Airway epithelial cell (primary cell): ENCODE data around the gene CD247. TPM values are rescaled to one million over a fixed set of nuclear protein-coding genes. Genes with fewer than 3 reads are reported as not detected.

Source experiments
- total RNA-seq: library from RNA; depleted of rRNA; stranded (reverse); fragments of >200 nt; gene quantifications from 2 replicates; pipeline ENCODE4 v1.2.3, GENCODE V29; 2015

Gene CD247
- total RNA-seq = not detected in 2 replicates

DNA sequence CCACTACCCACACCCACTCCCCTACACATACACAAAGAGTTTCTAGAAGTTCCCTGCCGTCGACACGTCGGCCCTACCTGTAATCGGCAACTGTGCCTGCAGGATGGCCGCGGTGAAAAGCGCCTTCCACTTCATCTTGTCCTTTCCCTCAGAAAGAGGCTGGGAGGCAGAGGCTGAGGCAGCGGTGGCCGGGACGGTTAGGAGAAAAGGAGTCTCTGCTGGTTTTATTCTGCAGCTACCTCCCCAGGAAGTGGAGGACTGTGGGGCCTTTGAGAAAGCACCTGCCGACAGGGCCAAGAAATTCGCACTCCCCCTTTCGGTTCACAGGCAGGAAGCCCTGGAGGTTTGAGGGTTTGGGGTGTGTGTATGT is at the start of gene CD247:
TSS of gene CD247 (minus strand) at position 199 of the 370 bp plus-strand sequence. CDS start at position 135, 64 bp downstream.

DNA sequence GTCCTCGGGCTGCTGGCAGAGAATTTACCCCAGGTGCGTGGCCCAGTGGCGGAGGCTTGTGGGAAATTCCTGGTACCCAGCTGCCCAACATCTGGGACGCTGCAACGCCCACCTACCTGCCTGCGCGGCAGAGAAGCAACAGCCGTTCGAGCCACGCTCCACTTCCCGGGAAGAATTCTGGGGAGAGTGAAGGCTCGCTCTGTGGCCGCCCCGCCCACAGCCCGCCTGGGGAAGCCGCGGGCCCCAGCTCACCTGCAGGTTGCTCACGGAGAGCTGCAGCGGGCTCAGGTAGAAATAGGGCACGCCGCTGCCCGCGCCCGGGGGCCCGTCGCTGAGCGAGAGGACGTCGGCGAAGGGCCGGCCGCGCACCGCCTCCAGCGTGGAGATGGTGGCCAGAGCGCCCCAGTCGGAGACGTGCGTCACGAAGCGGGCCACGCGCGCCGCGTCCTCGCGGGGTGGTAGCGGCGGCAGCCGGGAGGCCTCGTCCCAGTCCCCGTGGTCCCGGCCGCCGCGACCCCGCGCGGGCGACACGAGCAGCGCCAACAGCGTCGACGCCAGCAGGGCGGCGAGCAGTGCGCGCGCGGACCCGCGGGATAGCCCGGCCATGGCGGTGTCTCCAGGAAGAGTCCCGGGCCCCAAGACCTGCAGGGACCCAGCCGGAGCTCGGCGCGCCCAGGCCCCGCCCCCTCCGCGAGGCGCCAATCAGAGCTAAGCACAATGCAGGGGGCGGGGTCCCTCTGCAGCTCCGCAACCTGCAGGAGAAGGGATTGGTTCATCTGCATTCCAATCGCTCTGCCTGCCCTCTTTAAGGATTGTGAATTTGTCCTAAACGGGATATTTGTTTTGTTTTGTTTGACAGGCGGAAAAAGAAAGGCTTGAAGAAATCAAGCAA is 35.1 kb upstream of the CD247 start, which contains the start of gene CREG1:
TSS of gene CREG1 (minus strand) at position 627 of the 892 bp plus-strand sequence.

Other genes starting within 250 kb of the CD247 start
- gene CREG1, start 35.2 kb upstream of the CD247 start, total RNA-seq = 82.6 and 92.8 TPM in 2 replicates
- not detected in 2 replicates for gene RCSD1, start 111.7 kb upstream of the CD247 start, total RNA-seq
- gene MPZL1, start 203.5 kb upstream of the CD247 start, total RNA-seq = 42.4 and 64.0 TPM in 2 replicates